Nephron progenitor cell (in vitro differentiated cells): ENCODE results near the gene MEMO1.

ENCODE experiments used
- DNase-seq: peaks from one replicate; pipeline ENCODE4 v3.0.0; 2021
- H3K27ac Mint-ChIP-seq: 2 replicates; pipeline ENCODE4 v1.8.0; 2021; ENCODE audit warnings: mild to moderate bottlenecking, moderate library complexity, mixed read lengths
- H3K27me3 Mint-ChIP-seq: 2 replicates; pipeline ENCODE4 v1.8.0; 2021; ENCODE audit warnings: mild to moderate bottlenecking, low read depth, mixed read lengths; ENCODE audit not compliant: poor library complexity
- H3K36me3 Mint-ChIP-seq: 2 replicates; pipeline ENCODE4 v1.8.0; 2021; ENCODE audit warnings: low read depth, mixed read lengths
- H3K4me1 Mint-ChIP-seq: 2 replicates; pipeline ENCODE4 v1.8.0; 2021; ENCODE audit warnings: mixed read lengths
- H3K4me3 Mint-ChIP-seq: 2 replicates; pipeline ENCODE4 v1.8.0; 2021; ENCODE audit warnings: mild to moderate bottlenecking, moderate library complexity, mixed read lengths
- H3K9me3 Mint-ChIP-seq: 2 replicates; pipeline ENCODE4 v1.8.0; 2021; ENCODE audit warnings: mild to moderate bottlenecking, moderate library complexity, mixed read lengths
- CTCF ChIP-seq: fragments of 200-600 bp; sonication (generic); IDR thresholded peaks from 2 replicates; pipeline ENCODE4 v1.5.0; 2021; ENCODE audit warnings: antibody characterized with exemption

MEMO1 gene

DNA sequence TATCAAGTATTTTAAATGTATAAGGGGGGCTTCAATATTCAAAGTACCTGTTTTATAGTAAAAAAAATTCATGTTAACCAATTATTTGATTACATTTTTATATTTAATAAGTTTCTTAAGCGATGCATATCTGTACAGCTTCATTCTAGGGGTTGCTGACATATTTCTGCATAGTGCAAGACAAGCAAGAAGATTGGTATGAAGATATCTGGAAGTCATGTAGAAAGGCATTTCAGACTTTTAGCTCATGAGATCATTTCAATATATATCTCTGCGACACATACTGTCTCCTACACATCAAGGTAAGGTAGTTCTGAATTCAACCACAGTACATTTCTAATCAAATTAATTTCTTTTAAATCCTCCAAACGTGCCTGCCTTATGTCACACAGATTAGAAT is 73.1 kb downstream of the MEMO1 start:
- Mint-ChIP-seq H3K4me3 (no peak overlapping the region), H3K4me1 (no peaks in the 10 kb centered on the region), H3K9me3 (no peaks in the 10 kb centered on the region), H3K27me3 (no peaks in the 10 kb centered on the region), H3K36me3 (peaks cover 4% of the 10 kb centered on the region), H3K27ac (no peak overlapping the region)
- no peak for DNase-seq
- TF ChIP-seq CTCF, result no peak

GRCh38 chr2:31935370-31935769 is 75.4 kb downstream of the MEMO1 start:
- no peak for DNase-seq
- TF ChIP-seq CTCF, result no peak

DNA sequence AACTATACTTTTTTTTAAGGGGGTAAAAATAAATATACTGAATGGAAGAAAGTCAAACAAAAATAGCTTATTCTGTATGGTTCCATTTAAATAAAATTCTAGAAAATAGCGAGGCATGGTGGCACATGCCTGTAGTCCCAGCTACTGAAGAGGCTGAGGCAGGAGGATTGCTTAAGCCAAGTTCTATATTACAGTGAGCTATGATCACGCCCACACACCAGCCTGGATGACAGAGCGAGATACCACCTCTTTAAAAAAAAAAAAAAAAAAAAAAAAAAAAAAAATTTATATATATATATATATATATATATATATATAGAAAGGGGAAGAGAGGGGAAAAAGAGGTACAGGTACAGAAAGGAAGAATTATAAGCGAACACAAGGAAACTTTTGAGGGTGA is 77.7 kb downstream of the MEMO1 start:
- peaks cover 28% of the 10 kb centered on the region for H3K36me3 Mint-ChIP-seq
- no peak for DNase-seq

More at GRCh38 chr2:31935370-31935769, 75.4 kb downstream of the MEMO1 start:
- no peaks in the 10 kb centered on the region for H3K27me3 Mint-ChIP-seq
- no peak overlapping the region for H3K27ac Mint-ChIP-seq
- no peaks in the 10 kb centered on the region for H3K4me1 Mint-ChIP-seq
- H3K9me3 Mint-ChIP-seq, result no peaks in the 10 kb centered on the region
- H3K4me3 Mint-ChIP-seq, result no peak overlapping the region
- H3K36me3 Mint-ChIP-seq, result peaks cover 16% of the 10 kb centered on the region

DNA sequence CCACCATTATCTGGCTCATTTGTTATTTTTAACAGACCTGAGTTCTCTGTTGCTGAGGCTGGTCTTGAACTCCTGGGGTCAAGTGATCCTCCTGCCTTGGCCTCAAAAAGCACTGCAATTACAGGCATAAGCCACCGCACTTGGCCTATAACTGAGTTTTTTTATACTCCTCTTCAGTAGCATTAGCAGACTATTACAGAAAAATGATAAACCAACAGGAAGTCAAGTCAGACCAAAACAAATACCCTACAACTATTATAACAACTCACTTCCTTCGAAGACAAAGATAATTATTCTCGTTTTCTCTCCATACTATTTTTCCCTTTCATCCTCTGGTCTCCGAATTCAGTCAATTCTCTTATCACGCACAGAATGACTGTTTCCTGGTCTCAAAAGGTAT is 78.2 kb downstream of the MEMO1 start:
- Mint-ChIP-seq H3K36me3 (peaks cover 33% of the 10 kb centered on the region), H3K27ac (no peak overlapping the region), H3K27me3 (no peaks in the 10 kb centered on the region), H3K4me3 (no peak overlapping the region), H3K4me1 (no peaks in the 10 kb centered on the region), H3K9me3 (peaks cover 3% of the 10 kb centered on the region)
- no peak for DNase-seq
- no peak for TF ChIP-seq CTCF

More for the DNA sequence above, 77.7 kb downstream of the MEMO1 start:
- H3K4me1 Mint-ChIP-seq, result no peaks in the 10 kb centered on the region
- H3K4me3 Mint-ChIP-seq, result no peak overlapping the region
- H3K27me3 Mint-ChIP-seq, result no peaks in the 10 kb centered on the region
- no peak for TF ChIP-seq CTCF
- H3K9me3 Mint-ChIP-seq, result peaks cover 3% of the 10 kb centered on the region
- H3K27ac Mint-ChIP-seq, result no peak overlapping the region

DNA sequence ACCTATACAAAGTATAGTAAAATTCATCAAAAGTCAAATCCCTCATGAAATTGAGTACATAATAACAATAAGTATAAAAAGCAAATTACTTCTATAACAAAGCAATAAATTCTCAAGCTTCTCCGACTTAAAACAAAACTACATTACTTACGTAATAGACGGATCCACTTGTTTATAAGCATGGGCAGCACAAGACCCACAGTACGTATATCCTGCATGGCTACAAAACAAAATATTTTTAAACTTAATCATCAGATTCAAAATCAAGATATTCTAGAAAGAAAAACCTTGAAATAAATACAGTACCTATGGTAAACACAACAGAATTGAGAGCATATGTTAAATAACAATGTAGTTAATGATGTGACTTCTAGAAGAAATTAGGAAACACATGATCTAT is 78.9 kb downstream of the MEMO1 start:
- DNase-seq, result no peak
- Mint-ChIP-seq H3K9me3 (peaks cover 3% of the 10 kb centered on the region), H3K27ac (no peak overlapping the region), H3K4me1 (no peaks in the 10 kb centered on the region), H3K27me3 (no peaks in the 10 kb centered on the region), H3K36me3 (peaks cover 40% of the 10 kb centered on the region), H3K4me3 (no peak overlapping the region)
- TF ChIP-seq CTCF, result no peak

DNA sequence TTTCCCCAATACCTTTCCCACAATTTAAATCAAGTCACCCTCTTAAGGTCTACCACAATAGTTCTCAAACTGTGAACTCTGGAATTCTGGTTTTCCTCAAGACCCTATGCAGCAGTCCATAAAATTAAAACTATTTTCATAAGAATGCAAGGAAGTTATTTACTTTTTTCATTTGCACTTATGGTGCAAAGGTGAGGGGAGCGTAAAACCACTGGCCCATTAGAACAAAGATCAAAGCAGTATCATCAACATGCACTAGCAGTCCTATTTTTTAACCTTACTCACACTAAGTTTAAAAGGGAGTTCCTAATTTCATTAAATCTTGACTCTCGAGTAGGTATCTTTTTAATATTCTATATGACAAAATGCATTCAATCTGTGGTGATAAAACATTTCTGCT is 85.3 kb downstream of the MEMO1 start:
- H3K9me3 Mint-ChIP-seq, result peaks cover 3% of the 10 kb centered on the region
- TF ChIP-seq CTCF, result no peak
- H3K4me1 Mint-ChIP-seq, result no peaks in the 10 kb centered on the region
- no peak overlapping the region for H3K27ac Mint-ChIP-seq
- no peak for DNase-seq
- H3K27me3 Mint-ChIP-seq, result no peaks in the 10 kb centered on the region
- H3K36me3 Mint-ChIP-seq, result peaks cover 49% of the 10 kb centered on the region
- no peak overlapping the region for H3K4me3 Mint-ChIP-seq
